IPS DF 6.9 (cell line): Measurements from ENCODE around the gene TLE6.
"Not testable (repeated sequence)": the region's sequence is repeated elsewhere in the genome, so short reads cannot be mapped to it uniquely, and the experiment has no call there.

Experiments used
- DNase-seq: peaks from one replicate; pipeline ENCODE4 v3.0.0-alpha.2; 2013; ENCODE audit warnings: low read depth, low spot score
- H3K27ac ChIP-seq: one replicate; pipeline ENCODE4 v1.5.1; 2013; ENCODE audit warnings: low read length, control low read depth
- H3K27me3 ChIP-seq: 2 replicates; pipeline ENCODE4 v1.6.1; 2013; ENCODE audit warnings: mild to moderate bottlenecking, low read length; ENCODE audit not compliant: control insufficient read depth, insufficient read depth
- H3K36me3 ChIP-seq: 2 replicates; pipeline ENCODE4 v1.6.1; 2013; ENCODE audit warnings: low read length; ENCODE audit not compliant: control insufficient read depth, insufficient read depth
- H3K4me1 ChIP-seq: 2 replicates; pipeline ENCODE4 v1.6.1; 2013; ENCODE audit warnings: low read length; ENCODE audit not compliant: control insufficient read depth, insufficient read depth
- H3K4me3 ChIP-seq: 2 replicates; pipeline ENCODE4 v1.5.1; 2013; ENCODE audit warnings: mild to moderate bottlenecking, low read length
- H3K9me3 ChIP-seq: 2 replicates; pipeline ENCODE4 v1.6.1; 2013; ENCODE audit warnings: low read length, inconsistent platforms; ENCODE audit not compliant: control insufficient read depth, insufficient read depth
- WGBS: extraction: QIAGEN DNeasy Blood & Tissue Kit; methylation state at CpG from one replicate; pipeline ENCODE4 v1.1.7; 2013; ENCODE audit warnings: mixed read lengths, missing lambda C conversion rate; ENCODE audit not compliant: insufficient read length, insufficient coverage; 5-methylcytosine and 5-hydroxymethylcytosine counted together

TLE6 gene

DNA sequence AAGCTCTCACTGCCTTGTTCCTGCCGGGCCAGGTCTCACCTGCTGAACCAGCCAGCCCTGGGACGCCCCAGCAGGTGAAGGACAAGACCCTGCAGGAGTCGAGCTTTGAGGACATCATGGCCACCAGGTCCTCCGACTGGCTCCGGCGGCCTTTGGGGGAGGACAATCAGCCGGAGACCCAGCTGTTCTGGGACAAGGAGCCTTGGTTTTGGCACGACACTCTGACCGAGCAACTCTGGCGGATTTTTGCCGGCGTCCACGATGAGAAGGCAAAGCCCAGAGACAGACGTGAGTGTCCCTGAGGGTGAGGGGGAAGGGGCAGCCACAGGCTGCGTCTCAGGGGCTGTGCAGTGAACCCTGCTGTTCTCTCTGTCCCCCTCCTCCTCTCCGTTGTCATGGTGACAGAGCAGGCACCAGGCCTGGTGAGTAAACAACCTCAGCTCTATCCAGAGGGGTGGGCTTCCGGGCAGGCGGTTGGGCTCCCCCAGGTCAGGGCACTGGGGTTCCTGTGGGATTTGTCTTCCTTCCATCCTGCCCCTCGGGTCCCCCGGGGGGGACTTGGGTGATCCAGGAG is 9.7 kb downstream of the TLE6 start:
- no CpG with 5 or more reads among the region's 20 CpGs for WGBS
- Histone ChIP-seq H3K27ac (no peak overlapping the region), H3K4me1 (peaks cover 10% of the 10 kb centered on the region), H3K27me3 (no peaks in the 10 kb centered on the region), H3K4me3 (no peak overlapping the region), H3K9me3 (no peaks in the 10 kb centered on the region), H3K36me3 (no peaks in the 10 kb centered on the region)
- no peak for DNase-seq

DNA sequence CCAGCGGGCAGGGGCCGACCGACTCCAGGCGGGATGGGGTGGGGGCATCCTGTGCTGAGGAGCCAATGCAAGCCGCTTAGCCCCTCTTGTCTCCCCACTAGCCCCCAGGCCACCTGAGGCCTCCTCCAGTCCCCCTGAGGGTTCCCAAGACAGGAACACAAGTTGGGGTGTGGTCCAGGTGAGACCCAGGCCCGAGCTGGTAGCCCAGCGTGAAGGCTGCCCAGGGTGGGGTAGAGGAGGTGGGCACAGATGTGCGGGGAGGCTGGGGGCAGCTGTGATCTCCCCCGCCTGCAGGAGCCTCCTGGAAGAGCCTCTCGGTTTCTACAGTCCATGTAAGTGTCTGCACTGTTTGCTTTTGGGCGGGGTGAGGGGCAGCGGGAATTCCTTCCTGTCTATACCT is 10.4 kb downstream of the TLE6 start:
- no CpG with 5 or more reads among the region's 12 CpGs for WGBS
- no peak overlapping the region for H3K4me3 ChIP-seq
- H3K4me1 ChIP-seq = peaks cover 10% of the 10 kb centered on the region; the same call in 1 of the 2 replicates
- no peaks in the 10 kb centered on the region for H3K36me3 ChIP-seq
- H3K27me3 ChIP-seq = no peaks in the 10 kb centered on the region
- H3K9me3 ChIP-seq = no peaks in the 10 kb centered on the region
- no peak for DNase-seq
- no peak overlapping the region for H3K27ac ChIP-seq

DNA sequence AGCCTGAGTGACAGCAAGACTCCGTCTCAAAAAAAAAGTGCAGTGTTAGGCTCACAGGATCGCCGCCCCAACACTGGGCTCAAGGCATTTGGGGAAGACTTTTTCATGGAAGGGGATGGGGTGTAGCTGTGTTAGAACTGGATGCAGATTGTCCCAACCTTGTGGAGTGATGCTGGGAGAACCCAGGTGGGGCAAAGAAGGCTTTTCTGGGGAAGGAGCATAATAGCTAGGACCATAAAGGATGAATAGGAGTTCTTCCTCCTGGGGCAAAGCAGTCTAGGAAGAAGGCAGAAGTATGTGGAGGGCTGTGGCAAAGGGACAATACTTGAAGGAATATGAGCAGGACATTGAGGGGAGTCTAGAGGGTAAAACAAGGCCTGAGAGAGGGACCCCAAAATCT is 11.2 kb downstream of the TLE6 start:
- no peak for DNase-seq
- H3K4me1 ChIP-seq = peaks cover 8% of the 10 kb centered on the region
- H3K27me3 ChIP-seq = no peaks in the 10 kb centered on the region
- H3K27ac ChIP-seq = no peak overlapping the region
- H3K4me3 ChIP-seq = no peak overlapping the region
- WGBS = no CpG with 5 or more reads among the region's 3 CpGs
- no peaks in the 10 kb centered on the region for H3K9me3 ChIP-seq
- H3K36me3 ChIP-seq = no peaks in the 10 kb centered on the region

DNA sequence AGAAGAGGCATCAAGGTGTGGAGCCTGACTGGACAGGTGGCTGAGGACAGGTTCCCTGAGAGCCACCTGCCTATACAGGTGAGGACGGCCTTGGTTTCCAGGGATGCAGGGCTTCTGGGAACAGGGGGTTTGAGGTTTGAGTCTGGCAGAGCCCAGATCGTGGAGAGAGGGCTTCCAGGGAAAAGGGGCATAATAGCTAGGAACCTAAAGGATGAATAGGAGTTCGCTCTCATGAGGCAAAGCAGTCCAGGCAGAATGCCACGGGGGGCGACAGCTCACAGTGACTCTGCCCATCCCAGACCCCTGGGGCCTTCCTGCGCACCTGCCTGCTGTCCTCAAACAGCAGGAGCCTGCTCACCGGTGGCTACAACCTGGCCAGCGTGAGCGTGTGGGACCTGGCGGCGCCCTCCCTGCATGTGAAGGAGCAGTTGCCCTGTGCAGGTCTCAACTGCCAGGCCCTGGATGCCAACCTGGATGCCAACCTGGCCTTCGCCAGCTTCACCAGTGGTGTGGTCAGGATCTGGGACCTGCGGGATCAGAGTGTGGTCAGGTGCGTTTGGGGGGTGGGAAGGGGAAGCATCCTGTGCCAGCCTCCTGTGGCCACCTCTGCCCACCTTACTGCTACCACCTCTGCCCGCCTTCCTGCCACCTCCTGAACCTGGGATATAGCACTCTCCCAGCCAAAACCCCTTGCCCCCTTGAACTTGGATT is 12.0 kb downstream of the TLE6 start:
- Histone ChIP-seq H3K4me1 (peaks cover 8% of the 10 kb centered on the region), H3K9me3 (no peaks in the 10 kb centered on the region), H3K36me3 (no peaks in the 10 kb centered on the region), H3K4me3 (no peak overlapping the region), H3K27ac (no peak overlapping the region), H3K27me3 (no peaks in the 10 kb centered on the region)
- DNase-seq = no peak
- no CpG with 5 or more reads among the region's 15 CpGs for WGBS

DNA sequence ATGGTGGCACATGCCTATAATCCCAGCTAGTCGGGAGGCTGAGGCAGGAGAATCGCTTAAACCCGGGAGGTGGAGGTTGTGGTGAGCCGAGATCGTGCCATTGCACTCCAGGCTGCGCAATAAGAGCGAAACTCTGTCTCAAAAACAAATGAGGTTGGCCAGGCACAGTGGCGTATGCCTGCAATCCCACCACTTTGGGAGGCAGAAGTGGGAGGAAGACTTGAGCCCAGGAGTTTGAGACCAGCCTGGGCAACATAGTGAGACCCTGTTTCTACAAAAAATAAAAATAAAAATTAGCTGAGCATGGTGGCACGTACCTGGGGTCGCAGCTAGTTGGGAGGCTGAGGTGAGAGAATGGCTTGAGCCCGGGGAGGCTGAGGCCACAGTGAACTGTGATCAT is 15.0 kb downstream of the TLE6 start:
- not testable (repeated sequence) for H3K36me3 ChIP-seq, H3K9me3 ChIP-seq, H3K27me3 ChIP-seq, H3K27ac ChIP-seq, H3K4me3 ChIP-seq, DNase-seq, H3K4me1 ChIP-seq
- WGBS = no CpG with 5 or more reads among the region's 11 CpGs

DNA sequence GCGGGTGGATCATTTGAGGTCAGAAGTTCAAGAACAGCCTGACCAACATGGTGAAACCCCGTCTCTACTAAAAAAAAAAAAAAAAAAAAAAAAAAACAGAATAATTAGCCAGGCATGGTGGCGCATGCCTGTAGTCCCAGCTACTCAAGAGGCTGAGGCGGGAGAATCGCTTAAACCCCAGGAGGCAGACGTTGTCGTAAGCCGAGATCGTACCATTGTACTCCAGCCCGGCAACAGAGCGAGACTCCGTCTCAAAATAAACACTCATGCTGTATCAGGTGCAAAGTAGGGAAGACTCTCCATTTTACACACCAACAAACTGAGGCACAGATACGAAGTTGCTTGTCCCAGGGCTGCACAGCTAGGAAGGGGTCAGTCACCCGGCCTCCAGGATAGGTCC is 15.6 kb downstream of the TLE6 start:
- no peaks in the 10 kb centered on the region for H3K27me3 ChIP-seq
- DNase-seq = no peak
- no peaks in the 10 kb centered on the region for H3K36me3 ChIP-seq
- H3K27ac ChIP-seq = no peak overlapping the region
- no peaks in the 10 kb centered on the region for H3K9me3 ChIP-seq
- no peak overlapping the region for H3K4me3 ChIP-seq
- WGBS = no CpG with 5 or more reads among the region's 14 CpGs
- peaks cover 2% of the 10 kb centered on the region for H3K4me1 ChIP-seq

DNA sequence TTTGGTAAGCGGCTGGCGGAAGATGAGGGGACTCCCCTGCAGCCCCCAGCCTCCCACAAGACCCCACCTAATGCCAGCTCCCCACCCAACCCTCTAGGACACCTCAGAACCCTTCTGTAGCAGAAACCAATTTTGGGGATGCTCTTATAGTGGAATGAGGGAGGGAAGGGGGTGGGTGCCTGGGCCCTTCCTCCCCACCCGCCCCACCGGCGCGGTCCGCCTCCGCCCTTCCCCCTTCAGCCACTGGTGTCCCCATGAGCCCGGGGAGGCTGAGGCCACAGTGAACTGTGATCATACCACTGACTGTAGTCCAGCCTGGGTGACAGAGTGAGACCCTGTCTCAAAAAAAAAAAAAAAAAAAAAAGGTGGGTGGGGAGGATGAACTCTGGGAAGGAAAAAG is 16.2 kb downstream of the TLE6 start:
- no CpG with 5 or more reads among the region's 9 CpGs for WGBS
- no peak for DNase-seq
- Histone ChIP-seq H3K27ac (no peak overlapping the region), H3K9me3 (no peaks in the 10 kb centered on the region), H3K4me3 (no peak overlapping the region), H3K36me3 (no peaks in the 10 kb centered on the region), H3K4me1 (peaks cover 2% of the 10 kb centered on the region), H3K27me3 (no peaks in the 10 kb centered on the region)

DNA sequence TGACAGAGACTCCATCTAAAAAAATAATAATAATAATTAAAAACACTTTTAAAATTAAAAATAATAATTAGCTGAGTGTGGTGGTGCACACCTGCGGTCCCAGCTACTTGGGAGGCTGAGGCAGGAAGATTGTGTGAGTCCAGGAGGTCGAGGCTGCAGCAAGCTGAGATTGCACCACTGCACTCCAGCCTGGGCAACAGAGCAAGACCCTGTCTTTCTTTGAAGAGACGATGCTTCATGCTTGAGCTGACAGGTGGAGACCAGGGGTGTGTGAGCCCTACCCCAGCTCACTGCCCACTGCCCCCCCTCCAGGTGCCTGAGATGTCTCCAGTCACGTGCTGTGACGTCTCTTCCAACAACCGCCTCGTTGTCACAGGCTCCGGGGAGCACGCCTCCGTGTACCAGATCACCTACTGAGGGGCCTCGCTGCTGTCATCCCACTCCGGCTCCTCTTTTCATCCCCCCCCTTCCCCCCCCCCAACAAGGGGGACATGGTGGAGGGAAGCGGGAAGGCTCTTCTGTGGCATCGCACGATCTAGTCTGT is 17.3 kb downstream of the TLE6 start:
- H3K4me1 ChIP-seq = peaks cover 2% of the 10 kb centered on the region
- no peak for DNase-seq
- no peaks in the 10 kb centered on the region for H3K36me3 ChIP-seq
- no peak overlapping the region for H3K4me3 ChIP-seq
- no peaks in the 10 kb centered on the region for H3K9me3 ChIP-seq
- no peaks in the 10 kb centered on the region for H3K27me3 ChIP-seq
- WGBS = no CpG with 5 or more reads among the region's 15 CpGs
- H3K27ac ChIP-seq = no peak overlapping the region

DNA sequence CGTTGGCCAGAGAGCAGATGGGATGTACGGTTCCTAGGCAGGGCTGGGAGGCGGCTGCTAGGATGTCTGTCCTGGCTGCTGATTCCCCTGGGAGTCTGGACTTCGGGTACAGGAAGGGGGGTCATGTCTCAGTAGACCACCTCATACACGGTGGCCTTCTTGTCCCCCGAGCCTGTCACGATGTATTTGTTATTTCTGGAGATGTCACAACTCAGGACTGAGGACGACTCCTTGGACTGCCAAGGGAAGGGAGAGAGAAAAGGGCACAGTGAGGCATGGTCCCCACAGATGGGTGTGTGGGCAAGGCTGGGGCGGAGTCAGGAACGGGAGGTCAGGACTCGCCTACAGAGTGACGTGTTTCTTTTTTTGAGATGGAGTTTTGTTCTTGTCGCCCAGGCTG is 20.4 kb downstream of the TLE6 start:
- WGBS = no CpG with 5 or more reads among the region's 13 CpGs
- no peak for DNase-seq
- H3K27me3 ChIP-seq = no peaks in the 10 kb centered on the region
- H3K27ac ChIP-seq = no peak overlapping the region
- H3K4me3 ChIP-seq = no peak overlapping the region
- H3K4me1 ChIP-seq = peaks cover 2% of the 10 kb centered on the region
- H3K9me3 ChIP-seq = no peaks in the 10 kb centered on the region
- H3K36me3 ChIP-seq = no peaks in the 10 kb centered on the region

DNA sequence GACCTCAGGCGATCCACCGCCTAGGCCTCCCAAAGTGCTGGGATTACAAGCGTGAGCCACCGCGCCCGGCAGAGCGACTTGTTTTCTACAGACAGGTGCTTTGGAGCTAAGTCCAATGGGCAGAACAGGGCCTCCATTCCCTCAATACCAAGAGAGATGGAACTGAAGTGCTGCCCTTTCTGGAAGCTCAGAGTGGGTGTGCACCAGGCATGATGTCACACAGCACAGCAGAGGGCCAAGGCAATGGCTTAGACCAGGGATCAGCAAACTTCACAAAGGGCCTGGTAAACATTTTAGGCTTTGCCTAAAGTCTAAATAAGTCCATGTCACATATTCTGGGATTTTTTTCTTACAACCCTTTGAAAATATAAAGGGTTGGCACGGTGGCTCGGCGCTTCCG is 21.3 kb downstream of the TLE6 start:
- Histone ChIP-seq H3K9me3 (no peaks in the 10 kb centered on the region), H3K27ac (no peak overlapping the region), H3K36me3 (no peaks in the 10 kb centered on the region), H3K27me3 (no peaks in the 10 kb centered on the region), H3K4me1 (no peaks in the 10 kb centered on the region), H3K4me3 (no peak overlapping the region)
- no CpG with 5 or more reads among the region's 11 CpGs for WGBS
- no peak for DNase-seq
